Measurements from ENCODE around the gene SH3D21.
A peak's percentile ranks its signal among the peaks of the same experiment; 100 is the strongest.

Gene SH3D21

DNA sequence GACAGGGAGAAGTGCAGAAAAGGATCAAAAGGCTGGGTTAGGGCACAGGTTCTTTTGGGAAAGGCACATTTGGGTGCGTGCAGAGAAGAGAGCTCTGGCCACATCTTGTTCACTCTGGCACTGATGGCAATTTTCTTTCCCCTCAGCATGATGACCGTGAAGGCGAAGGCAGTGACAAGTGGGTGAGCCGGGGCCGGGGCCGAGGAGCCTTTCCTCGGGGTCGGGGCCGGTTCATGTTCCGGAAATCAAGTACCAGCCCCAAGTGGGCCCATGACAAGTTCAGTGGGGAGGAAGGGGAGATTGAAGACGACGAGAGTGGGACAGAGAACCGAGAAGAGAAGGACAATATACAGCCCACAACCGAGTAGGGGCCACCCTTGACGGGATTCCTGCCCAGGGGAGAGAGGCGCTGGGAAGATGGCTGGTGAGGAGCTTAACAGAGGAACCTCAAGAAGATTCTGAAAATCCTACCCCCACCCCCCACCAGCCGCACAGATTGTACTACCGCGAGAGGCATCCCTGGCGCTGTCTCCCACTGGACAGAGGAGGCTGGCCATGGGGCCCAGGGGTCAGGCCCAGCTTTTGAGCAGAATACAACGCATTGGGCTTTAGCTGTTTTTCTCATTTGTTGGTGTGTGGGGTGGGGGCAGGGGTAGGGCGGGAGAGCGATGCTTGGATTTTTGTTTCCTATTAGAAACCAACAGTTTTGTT, 2.4 kb upstream of the SH3D21 start:
- DNase-seq = no peak

DNA sequence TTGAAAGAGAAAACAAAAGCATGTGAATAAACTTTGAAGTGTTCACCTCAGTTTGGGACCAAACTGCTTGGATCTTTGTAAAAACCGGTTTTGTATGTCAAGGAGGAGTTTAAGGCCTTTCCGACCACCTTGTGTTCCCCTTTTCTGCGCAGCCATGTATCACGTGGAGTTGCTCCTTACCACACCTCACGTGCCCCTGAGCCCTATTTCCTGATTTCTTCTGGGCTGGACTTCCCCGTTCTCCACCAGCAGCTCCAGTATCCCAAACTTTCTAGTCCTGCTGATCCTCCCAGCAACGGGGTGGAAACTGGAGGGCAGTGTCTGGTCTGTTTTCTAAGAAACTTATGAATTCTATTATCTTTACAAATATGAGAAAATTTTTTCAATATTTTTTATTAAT, 1.6 kb upstream of the SH3D21 start:
- DNase-seq = no peak

DNA sequence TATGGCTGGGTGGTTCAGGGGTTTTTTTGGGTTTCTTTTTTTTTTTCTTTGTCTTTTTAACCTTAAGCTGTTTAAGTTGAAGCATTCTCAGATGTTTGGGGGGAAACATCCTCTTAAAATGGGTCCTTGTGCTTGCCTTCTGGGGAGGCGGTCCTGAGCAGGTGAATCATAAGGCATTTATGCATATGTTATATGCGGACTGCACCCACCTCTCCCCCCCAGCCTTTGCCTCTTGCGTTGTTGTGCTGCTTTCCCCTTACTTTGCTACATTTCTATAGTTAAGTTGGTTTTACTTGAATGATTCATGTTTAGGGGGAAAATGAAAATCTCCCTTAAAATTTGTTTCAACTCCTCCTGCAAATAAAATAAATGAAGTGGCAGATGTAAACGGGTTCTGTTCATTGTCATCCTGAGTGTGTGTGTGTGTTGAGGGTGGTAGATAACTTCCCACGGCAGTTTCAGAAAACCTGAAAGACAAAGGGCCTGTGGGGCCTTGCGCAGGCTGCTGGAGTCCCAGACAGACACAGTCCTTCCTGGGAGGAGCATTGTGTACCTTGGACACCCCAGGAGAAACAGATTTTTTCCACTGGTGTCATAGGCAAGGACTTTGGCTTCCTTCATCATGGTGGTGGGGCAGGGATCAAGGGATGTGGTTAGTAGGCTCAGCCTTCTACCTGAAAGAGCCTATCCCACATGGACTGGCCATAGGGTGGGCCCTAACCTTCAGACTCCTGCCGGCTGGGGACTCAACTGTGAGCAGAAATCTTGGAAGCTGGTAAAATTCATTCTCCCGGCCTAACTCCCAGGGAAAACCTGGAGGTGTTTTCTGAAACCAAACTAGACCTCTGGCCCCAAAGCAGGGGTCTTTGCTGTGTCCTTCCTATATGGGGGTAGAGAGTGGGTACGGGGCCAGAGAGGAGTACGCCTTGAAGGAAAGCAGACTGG, 926 bp upstream of the SH3D21 start:
- DNase-seq = peak; percentile 71

DNA sequence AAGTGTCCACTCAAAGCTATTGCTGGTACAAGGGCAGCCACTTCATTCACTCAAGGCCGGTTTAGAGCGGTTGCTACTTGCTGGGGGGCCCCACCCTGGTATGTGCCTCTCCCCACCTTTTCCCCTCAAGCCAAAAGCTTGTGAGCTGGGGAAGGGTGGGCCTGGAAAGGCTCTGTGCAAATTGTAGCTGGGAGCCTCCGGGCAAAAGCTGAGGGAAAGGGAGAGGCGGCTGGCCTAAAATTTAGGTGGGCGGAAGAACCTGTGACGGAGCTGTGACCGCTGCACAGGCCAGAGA, 306 bp upstream of the SH3D21 start:
- DNase-seq = no peak

DNA sequence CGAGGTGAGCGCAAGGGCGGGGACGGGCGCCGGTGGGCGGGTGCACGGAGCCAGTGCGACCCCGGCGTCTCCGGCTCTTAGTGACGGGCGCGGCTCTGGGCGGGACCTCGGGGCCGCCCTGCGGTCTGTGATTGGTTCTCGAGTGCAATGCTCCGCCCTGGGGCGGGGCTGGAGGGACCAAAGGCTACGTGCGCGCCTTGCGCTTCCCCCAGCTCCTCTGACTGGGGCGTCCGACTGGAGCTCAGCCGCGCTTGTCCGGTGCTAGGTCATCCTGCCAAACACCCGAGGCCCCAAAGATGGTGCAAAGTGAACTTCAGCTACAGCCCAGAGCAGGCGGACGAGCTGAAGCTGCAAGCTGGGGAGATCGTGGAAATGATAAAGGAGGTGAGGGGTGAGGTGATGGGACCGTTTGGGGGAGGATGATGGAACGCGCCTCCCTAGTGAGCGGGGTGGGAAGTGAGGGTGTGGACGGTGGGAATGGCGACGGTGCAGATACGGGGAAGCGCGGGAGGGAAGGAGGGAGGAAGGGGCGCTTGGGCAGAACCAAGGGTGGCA, 811 bp downstream of the SH3D21 start:
- DNase-seq = peak; percentile 95

GRCh38 chr1:36307601-36308330, 1.6 kb downstream of the SH3D21 start:
- peak; percentile 52 for DNase-seq

DNA sequence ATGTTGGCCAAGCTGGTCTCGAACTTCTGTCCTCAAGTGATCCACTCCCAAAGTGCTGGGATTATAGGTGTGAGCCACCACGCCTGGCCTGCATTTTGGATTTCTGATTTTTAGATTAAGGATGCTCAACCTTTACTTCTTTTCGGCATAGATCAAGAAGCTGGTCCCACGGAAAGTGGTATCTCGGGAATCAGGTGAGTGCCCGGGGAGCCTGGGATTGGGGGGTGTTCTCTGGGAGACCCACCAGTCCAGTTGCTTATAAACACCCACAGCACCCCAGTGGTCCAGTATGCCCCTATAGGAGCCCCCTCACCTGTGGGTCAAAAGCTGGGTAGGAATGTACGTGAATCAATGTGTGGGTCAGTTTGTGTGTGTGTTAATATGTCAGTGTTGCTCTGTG, 3.2 kb downstream of the SH3D21 start:
- no peak for DNase-seq

DNA sequence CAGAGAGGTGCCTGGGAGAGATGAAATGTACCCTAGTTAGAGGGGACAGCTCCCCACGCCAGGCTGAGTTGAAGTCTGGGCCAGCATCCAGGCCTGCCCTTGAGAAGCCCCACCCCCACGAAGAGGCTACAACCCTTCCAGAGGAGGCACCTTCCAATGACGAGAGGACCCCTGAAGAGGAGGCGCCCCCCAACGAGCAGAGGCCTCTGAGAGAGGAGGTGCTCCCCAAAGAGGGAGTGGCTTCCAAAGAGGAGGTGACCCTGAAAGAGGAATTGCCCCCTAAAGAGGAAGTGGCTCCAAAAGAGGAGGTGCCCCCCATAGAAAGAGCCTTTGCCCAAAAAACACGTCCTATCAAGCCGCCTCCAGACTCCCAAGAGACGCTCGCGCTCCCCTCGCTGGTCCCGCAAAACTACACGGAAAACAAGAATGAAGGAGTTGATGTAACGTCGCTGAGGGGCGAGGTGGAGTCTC, 14.2 kb downstream of the SH3D21 start:
- DNase-seq = no peak

GRCh38 chr1:36320767-36321118, 14.6 kb downstream of the SH3D21 start:
- no peak for DNase-seq

DNA sequence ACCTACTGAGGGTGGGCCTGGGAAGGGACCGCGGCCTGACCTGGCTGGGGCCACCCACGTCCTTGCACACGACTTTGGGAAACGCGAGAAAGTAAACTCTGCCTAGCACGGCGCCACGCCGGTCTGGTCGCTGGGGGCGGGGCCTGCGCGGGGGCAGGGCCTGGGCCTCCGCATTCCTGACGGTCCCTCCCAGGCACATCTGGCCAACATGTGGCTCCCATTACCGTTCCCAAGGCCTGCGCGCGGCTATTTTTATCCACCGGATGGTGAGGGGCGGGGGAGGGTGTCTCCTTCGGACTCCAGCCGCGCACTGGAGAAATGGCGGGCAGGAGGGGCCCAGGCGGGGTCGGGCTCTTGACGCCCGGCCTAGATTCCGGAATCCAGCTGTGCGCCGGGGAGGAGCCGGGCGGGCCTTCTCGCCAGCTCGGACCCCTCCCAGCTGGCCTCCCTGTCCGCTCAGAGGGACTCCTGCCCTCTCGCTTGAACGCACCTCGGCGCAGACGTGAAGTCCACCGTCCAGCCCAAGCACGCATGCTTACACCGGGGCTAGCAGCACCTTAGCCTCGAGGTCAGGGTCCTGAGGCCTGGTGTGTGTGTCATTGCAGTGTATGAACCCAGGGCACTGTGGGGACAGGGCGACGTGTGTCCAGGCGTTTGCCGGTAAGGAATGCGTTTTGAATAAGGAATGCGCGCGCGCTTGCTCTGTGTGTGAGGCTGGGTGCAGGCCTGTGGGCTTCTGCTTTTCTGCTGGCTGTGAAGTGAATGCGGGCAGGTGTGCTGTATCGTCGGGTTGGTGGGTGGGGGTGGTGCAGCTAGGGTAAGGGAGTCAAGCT, 15.2 kb downstream of the SH3D21 start:
- DNase-seq = peak; percentile 74

GRCh38 chr1:36322041-36322785, 16.0 kb downstream of the SH3D21 start:
- no peak for DNase-seq

- DNase-seq = peak; percentile 80
These were observed 16.8 kb downstream of the SH3D21 start for GRCh38 chr1:36322786-36323635.

GRCh38 chr1:36323636-36324352, 17.6 kb downstream of the SH3D21 start, which contains the start of gene EVA1B:
TSS of gene EVA1B (minus strand) at chr1:36323645. CDS start at chr1:36323037, 608 bp downstream.
- DNase-seq = peak; percentile 78

GRCh38 chr1:36324353-36324703, 18.2 kb downstream of the SH3D21 start:
- DNase-seq = no peak

DNA sequence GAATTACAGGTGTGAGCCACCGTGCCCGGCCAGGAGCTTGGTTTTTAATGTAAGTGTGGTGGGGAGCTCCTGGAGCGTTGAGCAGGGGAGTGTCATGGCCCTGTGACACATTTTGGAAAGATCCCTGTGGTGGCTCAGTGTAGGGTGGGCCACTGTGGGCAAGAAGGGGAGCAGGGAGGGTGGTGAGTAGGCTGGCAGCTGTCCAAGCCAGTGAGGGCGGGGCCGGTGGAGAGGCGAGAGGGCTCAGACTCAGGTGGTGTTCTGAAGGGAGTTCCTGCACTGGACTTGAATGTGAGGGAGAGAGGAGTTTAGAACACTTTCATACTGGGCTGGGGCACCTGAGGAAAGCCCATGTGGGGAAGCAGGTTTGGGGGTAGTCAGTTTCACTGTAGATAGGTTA, 20.3 kb downstream of the SH3D21 start:
- no peak for DNase-seq

DNA sequence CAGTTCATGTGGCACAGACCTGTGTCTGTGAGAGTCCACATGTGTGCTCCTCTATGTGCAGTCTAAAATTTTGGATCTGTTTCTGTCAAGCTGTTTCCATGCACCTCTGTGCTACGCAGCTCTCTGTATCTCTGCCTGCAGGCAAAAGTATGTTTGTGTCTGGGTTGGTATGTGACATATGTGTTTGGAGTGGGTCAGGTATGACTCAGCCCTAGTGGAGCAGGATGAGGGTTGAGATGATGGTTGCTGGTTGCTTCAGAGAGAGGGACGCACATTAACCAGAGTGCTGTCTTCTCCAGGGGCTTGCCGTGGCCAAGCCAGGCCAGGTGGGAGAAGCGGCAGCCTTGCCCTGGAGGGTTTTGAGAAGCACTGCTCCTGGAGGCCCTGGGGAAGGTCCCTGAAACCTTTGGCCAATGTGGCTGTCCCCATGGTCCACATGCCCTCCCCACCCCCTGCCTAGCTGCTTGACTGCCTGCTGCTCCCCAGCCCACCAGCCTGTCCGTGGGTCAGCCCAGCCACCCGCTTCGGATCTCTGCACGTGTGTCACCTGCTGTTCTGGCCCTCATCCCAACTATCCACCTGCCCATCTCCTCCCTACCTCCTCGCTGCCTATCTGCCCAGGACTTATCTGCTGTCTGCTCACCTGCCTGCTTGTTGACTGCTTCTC, 21.4 kb downstream of the SH3D21 start:
- no peak for DNase-seq

DNA sequence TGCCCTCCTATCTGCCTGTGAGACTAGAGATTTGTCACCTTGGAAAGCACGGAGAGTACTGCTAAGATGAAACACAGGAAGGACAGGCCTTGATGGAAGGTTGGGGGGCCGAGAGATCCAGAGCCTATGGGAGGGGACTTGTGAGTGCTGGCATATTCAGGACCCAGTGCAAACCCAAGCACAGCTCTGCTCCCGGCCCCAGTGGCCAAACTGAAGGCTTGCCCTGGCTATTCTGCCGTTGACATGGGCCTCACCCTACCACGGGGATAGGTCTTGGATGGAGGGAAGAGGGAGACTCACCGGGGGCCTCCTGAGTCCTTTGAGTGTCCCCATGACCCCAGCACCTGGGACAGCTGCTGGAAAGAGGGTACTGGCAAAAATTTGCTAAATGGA, 21.9 kb downstream of the SH3D21 start:
- DNase-seq = no peak

GRCh38 chr1:36328713-36329112, 22.5 kb downstream of the SH3D21 start:
- DNase-seq = no peak

GRCh38 chr1:36329817-36330216, 23.6 kb downstream of the SH3D21 start:
- no peak for DNase-seq

All from activated CD8-positive, alpha-beta memory T cell treated with anti-CD3 and anti-CD28 coated beads, Interleukin-2, amount 50 U/mL, for 48 hours (primary cell).